Measurements from ENCODE around the gene PP2D1.
A peak's percentile ranks its signal among the peaks of the same experiment; 100 is the strongest.
"Not testable (repeated sequence)": the region's sequence is repeated elsewhere in the genome, so short reads cannot be mapped to it uniquely, and the experiment has no call there.

The PP2D1 gene

DNA sequence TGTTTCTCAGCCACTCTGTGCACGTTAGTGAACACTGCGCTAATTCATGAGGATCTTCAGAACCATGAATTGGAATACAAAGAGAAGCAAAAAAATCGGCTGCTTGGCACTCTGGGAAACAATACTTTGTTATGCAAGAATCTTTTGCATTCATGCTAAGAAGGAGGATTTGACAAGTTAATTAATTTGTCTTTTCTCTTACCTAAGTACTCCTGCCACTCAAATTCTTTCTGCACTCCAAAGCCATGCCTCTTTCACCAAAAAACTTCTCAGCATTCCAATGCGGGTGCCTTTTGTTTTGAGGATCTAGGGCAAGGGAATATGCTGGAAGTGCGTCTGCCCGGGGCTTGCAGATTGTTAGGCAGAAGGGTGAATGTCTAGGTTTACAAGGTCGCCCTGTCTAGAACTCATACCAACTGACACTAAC lies 16.9 kb upstream of the PP2D1 start:
- no peak for DNase-seq (ENCODE audit: low read depth)
- TF ChIP-seq, protein P1, sequence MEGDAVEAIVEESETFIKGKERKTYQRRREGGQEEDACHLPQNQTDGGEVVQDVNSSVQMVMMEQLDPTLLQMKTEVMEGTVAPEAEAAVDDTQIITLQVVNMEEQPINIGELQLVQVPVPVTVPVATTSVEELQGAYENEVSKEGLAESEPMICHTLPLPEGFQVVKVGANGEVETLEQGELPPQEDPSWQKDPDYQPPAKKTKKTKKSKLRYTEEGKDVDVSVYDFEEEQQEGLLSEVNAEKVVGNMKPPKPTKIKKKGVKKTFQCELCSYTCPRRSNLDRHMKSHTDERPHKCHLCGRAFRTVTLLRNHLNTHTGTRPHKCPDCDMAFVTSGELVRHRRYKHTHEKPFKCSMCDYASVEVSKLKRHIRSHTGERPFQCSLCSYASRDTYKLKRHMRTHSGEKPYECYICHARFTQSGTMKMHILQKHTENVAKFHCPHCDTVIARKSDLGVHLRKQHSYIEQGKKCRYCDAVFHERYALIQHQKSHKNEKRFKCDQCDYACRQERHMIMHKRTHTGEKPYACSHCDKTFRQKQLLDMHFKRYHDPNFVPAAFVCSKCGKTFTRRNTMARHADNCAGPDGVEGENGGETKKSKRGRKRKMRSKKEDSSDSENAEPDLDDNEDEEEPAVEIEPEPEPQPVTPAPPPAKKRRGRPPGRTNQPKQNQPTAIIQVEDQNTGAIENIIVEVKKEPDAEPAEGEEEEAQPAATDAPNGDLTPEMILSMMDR (IDR thresholded peaks at IDR 0.05; ENCODE audit: control insufficient read depth, extremely low read depth, insufficient read depth) = no peak
- H3K4me3 ChIP-seq (ENCODE audit: low read depth, low read length) = no peak overlapping the region

DNA sequence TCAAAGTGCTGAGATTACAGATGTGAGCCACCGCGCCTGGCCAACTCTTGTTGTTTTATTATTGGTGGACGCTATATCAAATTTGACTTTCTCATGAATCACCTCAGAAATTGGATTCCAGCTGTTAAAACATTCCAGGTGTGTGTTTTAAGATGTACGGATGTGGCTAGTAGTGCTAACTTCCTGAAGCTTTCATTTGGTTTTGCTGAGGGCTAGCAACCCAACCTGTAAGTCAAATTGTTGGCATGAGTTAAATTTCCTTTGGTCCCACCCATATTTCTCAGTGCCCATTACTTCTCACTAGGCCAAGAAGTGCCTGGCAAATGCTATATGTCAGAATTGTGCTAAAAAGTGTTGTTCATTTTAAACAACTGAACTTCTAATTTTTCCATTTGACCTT lies 15.1 kb upstream of the PP2D1 start:
- no peak overlapping the region for H3K4me3 ChIP-seq (ENCODE audit: low read depth, low read length)
- TF ChIP-seq, protein P1 (IDR thresholded peaks at IDR 0.05; ENCODE audit: control insufficient read depth, extremely low read depth, insufficient read depth) = no peak
- no peak for DNase-seq (ENCODE audit: low read depth)

DNA sequence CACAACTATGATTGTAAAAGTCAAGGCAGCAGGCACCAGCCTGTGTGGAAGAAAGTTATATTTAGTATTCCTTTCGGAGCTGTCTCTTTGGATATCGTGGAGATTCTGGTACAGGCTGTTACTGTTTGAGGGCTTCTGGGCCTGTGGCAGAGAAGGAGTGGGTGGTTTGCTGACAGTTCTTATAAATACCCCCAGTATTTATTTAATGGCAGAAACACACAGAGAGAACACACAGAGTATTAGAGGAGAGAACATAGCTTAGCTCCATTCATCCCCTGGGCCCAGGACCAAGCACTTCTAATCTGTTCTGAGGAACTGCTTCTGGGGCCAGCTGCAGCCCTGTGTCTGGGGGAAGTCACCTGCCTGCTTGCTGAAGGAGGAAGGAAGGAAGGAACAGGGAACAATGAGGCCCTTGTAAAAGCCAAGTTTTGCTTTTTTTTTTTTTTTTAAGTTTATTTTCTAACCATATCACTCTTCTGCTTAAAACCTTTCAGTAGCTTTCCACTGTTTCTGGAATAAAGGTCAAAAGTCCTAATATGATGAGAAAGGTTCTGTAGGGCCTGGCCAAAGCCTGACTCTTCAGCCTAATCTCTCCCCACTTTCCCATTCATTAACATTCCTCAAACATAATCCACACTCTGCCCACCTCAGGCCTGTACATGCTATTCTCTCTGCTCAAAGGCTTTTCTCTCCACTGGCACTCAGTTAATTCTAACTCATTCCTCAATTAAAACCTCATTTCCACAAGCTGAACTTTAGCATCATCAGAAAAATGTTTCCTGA lies 11.8 kb upstream of the PP2D1 start:
- TF ChIP-seq, protein P1 (IDR thresholded peaks at IDR 0.05; ENCODE audit: control insufficient read depth, extremely low read depth, insufficient read depth) = no peak
- peak; percentile 28 for DNase-seq (ENCODE audit: low read depth)
- H3K4me3 ChIP-seq (ENCODE audit: low read depth, low read length) = no peak overlapping the region

DNA sequence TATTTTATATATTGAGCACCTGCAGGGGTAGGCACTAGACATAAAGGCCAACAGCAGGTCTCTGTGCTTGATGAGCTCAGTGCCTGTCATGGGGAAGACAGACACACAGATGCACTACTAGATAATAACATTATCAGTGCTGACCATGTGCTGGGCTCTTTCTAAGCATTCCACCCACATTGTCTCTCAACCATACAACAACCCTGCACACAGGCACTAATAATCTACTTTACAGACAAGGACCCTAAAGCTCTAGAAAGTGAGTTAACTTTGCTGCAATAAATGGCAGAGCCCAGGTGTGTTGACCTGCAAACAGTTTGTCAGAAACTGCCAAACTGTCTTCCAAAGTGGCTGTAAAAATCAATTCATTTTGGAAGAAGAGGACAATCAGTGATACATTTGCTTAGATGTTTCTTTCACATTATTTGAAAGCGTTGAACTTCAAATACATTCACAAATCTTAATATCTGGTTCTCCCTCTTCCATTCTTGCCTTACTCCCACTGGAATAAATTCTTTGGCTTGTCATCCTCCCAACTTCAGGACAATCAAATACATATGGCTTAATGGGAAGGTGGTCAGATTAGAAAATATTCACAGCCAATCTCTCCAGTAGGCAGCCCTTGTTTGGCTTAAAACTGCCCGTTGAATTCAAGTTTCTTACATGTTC lies 11.0 kb upstream of the PP2D1 start:
- no peak for DNase-seq (ENCODE audit: low read depth)
- H3K4me3 ChIP-seq (ENCODE audit: low read depth, low read length) = no peak overlapping the region
- TF ChIP-seq, protein P1 (IDR thresholded peaks at IDR 0.05; ENCODE audit: control insufficient read depth, extremely low read depth, insufficient read depth) = no peak

DNA sequence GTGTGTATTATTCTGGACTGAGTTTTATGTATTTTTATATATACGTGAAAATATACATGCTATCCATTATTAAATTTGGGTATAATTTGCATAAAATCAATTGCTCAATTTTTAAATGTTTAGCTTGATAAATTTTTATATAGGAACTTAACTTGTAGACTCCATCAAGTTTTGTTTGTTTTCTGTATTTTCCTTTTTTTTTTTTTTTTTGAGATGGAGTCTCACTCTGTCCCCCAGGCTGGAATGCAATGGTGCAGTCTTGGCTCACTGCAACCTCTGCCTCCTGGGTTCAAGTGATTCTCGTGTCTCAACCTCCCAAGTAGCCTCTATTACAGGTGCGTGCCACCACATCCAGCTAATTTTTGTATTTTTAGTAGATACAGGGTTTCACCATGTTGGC lies 4.0 kb upstream of the PP2D1 start:
- H3K4me3 ChIP-seq (ENCODE audit: low read depth, low read length); DNase-seq (ENCODE audit: low read depth): not testable (repeated sequence)

DNA sequence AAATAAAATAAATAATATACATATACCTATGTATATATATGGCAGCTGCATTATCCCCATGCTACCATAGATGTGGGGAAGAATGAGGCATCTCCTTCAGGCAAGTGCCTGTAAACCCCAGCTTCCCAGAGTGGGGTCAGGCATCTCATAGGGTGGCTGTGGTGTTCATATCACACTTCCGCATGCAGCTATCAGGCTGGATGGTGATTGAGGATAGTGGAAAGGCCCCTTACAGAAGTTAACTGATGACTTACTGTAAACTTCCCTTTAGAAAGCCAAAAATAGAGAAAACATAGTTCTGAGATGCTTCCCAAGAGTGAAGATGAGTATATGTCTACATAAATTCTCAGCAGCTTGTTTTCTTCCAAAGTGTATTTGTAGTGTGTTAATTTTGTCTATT lies 3.5 kb upstream of the PP2D1 start:
- TF ChIP-seq, protein P1 (IDR thresholded peaks at IDR 0.05; ENCODE audit: control insufficient read depth, extremely low read depth, insufficient read depth) = no peak
- no peak overlapping the region for H3K4me3 ChIP-seq (ENCODE audit: low read depth, low read length)
- no peak for DNase-seq (ENCODE audit: low read depth)

DNA sequence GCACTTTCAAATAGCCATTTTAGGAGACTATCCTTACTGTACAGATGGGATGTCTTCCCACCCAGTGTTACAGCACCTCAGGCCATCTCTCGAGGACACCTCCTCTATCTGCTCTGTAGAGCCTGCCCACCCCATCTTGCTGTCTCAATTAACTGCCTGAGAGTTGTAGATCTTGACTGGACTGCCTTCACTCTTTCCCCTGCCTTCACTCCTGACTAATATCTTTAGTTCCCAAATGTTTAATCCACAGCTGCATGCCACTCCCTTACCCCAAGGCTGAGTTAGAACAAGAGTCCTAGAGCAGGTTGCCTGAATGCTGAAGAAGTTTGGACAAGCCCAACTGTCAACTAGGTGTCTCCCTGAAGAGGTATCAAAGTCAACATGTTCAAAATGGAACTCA lies 1.3 kb upstream of the PP2D1 start:
- H3K4me3 ChIP-seq (ENCODE audit: low read depth, low read length) = no peak overlapping the region
- TF ChIP-seq, protein P1 (IDR thresholded peaks at IDR 0.05; ENCODE audit: control insufficient read depth, extremely low read depth, insufficient read depth) = no peak
- no peak for DNase-seq (ENCODE audit: low read depth)
